ENCODE data around the gene C7orf25.

DNA sequence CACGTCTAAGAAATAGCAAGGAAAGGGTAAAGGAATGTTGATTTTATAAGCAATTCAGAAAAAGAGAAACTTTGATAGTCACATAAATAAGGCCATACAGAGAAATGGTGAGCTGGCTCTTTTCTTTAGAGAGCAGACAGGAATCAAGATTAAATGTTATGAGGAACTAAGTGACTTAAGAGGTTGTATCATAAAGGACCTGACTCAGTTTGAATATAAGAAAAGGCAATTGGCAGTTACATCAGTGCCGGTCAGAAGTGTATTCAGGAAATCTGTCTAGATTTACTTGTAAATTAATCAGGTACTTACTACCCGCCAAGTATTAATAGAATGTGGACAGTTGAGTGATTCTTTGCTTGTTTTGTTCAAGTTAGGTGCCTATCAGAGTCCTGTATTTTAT is 22.4 kb upstream of the C7orf25 start:
- no peak for TF ChIP-seq POLR2AphosphoS5 (IDR thresholded peaks at IDR 0.05)
- TF ChIP-seq, protein P1, sequence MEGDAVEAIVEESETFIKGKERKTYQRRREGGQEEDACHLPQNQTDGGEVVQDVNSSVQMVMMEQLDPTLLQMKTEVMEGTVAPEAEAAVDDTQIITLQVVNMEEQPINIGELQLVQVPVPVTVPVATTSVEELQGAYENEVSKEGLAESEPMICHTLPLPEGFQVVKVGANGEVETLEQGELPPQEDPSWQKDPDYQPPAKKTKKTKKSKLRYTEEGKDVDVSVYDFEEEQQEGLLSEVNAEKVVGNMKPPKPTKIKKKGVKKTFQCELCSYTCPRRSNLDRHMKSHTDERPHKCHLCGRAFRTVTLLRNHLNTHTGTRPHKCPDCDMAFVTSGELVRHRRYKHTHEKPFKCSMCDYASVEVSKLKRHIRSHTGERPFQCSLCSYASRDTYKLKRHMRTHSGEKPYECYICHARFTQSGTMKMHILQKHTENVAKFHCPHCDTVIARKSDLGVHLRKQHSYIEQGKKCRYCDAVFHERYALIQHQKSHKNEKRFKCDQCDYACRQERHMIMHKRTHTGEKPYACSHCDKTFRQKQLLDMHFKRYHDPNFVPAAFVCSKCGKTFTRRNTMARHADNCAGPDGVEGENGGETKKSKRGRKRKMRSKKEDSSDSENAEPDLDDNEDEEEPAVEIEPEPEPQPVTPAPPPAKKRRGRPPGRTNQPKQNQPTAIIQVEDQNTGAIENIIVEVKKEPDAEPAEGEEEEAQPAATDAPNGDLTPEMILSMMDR (IDR thresholded peaks at IDR 0.05), result no peak
- no peak for TF ChIP-seq POLR2A (IDR thresholded peaks at IDR 0.05)

Data from breast epithelium (tissue), 3 donors.